GM23338 (cell line): Measurements from ENCODE around the gene FSTL3.

ENCODE experiments used
- POLR2AphosphoS5 ChIP-seq: IDR thresholded peaks from 2 replicates; pipeline ENCODE4 v1.6.1; 2016; ENCODE audit warnings: antibody characterized with exemption, low read depth
- STAT1 ChIP-seq: IDR thresholded peaks from one replicate; pipeline ENCODE4 v1.6.1; 2016; ENCODE audit warnings: antibody characterized with exemption; ENCODE audit not compliant: unreplicated experiment
- TF ChIP-seq, protein P1 (sequence below), 2 experiments: fragments of 200-600 bp in 1 of 2; sonication (generic) in 1 of 2; conservative IDR thresholded peaks; 2 replicates each; pipeline versions ENCODE4 v1.5.1 to v1.6.1; 2016 to 2017; ENCODE audit warnings: antibody characterized with exemption in 2 of 2, low read depth in 2 of 2, mild to moderate bottlenecking in 2 of 2, moderate library complexity in 1 of 2

DNA sequence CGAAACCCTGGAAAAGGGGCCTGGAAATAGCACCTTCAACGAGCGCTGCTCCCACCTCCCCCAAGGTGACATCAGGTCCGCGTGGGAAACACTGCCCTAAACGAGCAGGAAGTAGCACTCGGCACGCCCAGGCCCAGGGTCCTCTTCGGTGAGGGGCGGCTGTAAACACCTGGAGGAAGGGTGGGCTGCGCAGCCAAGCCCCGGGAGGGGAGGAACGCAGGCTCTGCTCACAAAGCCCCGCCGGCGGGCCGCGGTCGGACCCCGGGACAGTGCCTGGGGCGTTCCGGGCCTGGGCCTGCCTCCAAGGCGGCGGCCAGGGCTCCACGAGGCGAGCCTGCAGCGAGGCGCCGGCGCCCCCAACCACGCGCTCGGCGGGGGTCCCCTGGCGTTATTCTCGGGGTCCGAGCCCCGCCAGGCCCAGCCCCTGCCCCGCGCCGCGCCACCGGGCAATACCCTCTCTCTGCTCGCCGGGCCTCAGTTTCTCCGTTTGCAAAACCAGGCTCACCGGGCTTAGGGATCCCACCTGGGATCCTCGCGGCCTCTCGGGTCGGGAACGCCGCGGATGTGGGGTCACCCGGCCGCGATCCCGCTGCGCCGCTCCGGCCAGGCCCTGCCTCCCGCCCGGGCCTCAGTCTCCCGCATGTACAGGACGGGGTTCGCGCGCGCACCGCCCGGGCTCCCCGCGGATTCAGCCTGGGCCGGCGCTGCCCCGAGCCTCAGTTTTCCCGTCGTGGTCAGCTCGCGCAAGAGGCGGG is 13.8 kb upstream of the FSTL3 start:
- TF ChIP-seq, protein P1, sequence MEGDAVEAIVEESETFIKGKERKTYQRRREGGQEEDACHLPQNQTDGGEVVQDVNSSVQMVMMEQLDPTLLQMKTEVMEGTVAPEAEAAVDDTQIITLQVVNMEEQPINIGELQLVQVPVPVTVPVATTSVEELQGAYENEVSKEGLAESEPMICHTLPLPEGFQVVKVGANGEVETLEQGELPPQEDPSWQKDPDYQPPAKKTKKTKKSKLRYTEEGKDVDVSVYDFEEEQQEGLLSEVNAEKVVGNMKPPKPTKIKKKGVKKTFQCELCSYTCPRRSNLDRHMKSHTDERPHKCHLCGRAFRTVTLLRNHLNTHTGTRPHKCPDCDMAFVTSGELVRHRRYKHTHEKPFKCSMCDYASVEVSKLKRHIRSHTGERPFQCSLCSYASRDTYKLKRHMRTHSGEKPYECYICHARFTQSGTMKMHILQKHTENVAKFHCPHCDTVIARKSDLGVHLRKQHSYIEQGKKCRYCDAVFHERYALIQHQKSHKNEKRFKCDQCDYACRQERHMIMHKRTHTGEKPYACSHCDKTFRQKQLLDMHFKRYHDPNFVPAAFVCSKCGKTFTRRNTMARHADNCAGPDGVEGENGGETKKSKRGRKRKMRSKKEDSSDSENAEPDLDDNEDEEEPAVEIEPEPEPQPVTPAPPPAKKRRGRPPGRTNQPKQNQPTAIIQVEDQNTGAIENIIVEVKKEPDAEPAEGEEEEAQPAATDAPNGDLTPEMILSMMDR (conservative IDR thresholded peaks at IDR 0.05; ENCODE audit: low read depth in 2 of 2): no peak
- no peak for TF ChIP-seq STAT1
- TF ChIP-seq POLR2AphosphoS5: no peak
